Adrenal gland (tissue), 12 donors: ENCODE data around the gene KMT2C. TPM values are rescaled to one million over a fixed set of nuclear protein-coding genes. Genes with fewer than 3 reads are reported as not detected.

ENCODE experiments used
- DNase-seq, 7 donors: peaks; one replicate each; pipeline ENCODE4 v3.0.0-alpha.2; 2019 to 2020
- H3K27ac ChIP-seq, 5 donors: fragments of 200-600 bp; sonication (generic) in 4 of 5; 1 replicate in 3 of 5; 2 replicates in 2 of 5; pipeline versions ENCODE4 v1.5.1 to v1.8.0; 2016 to 2020; ENCODE audit warnings: mild to moderate bottlenecking in 1 of 5
- H3K27me3 ChIP-seq: fragments of 200-600 bp; 2 replicates; pipeline ENCODE4 v1.8.0; 2021
- H3K36me3 ChIP-seq, 2 donors: fragments of 200-600 bp; replicated peaks in 1 of 2; 1 replicate in 1 of 2; 2 replicates in 1 of 2; pipeline versions ENCODE4 v1.5.1 to v1.8.0; 2018 to 2022
- H3K4me1 ChIP-seq, 2 donors: fragments of 200-600 bp; replicated peaks in 1 of 2; 1 replicate in 1 of 2; 2 replicates in 1 of 2; pipeline versions ENCODE4 v1.5.1 to v1.8.0; 2018 to 2021
- H3K4me3 ChIP-seq, 4 donors: fragments of 200-600 bp; sonication (generic) in 3 of 4; one replicate each; pipeline ENCODE4 v1.5.1; 2016 to 2018
- H3K9me3 ChIP-seq, 3 donors: fragments of 200-600 bp; sonication (generic) in 1 of 3; replicated peaks in 1 of 3; 1 replicate in 2 of 3; 2 replicates in 1 of 3; pipeline versions ENCODE4 v1.5.1 to v1.8.0; 2016 to 2021
- POLR2A ChIP-seq, 2 donors: fragments of 450-650 bp; IDR thresholded peaks; one replicate each; pipeline ENCODE4 v1.6.1; 2017; ENCODE audit warnings: antibody characterized with exemption in 2 of 2, mild to moderate bottlenecking in 2 of 2, moderate library complexity in 1 of 2
- WGBS, 4 donors: extraction: QIAGEN DNeasy Blood & Tissue Kit in 2 of 4; methylation state at CpG; one replicate each; pipeline versions ENCODE4 v1.1.5 to v1.1.7; 2013 to 2017; 5-methylcytosine and 5-hydroxymethylcytosine counted together
- intact Hi-C, 2 donors: fragments of 100-400 bp; cut with DNase I; formaldehyde crosslinking; loops; one replicate each; pipeline versions ENCODE4 v1.14.1 to v1.15.0; 2022 to 2023
- polyA plus RNA-seq, 3 donors: library from polyadenylated mRNA; stranded (reverse); fragments of 200-250 nt in 2 of 3; fragments of 350-450 nt in 1 of 3; fragmentation: Illumina TruSeq in 1 of 3; extraction: RNeasy Lipid Tissue Mini Kit (QIAGEN cat#74804) in 1 of 3; gene quantifications; one replicate each; pipeline ENCODE4 v1.2.3, GENCODE V29; 2013 to 2014
- total RNA-seq, 9 donors: library from RNA; depleted of rRNA in 4 of 9; stranded (reverse); fragments of >200 nt in 4 of 9; fragments of 120-200 nt in 1 of 9; fragmentation: NEBNext Ultra II Directional in 1 of 9; extraction: Animal tissue kit (Norgen Biotek cat#: 25700) in 1 of 9; gene quantifications; one replicate each; pipeline versions ENCODE4 v1.1.0 to v1.2.4, GENCODE V29; 2013 to 2023
- TF ChIP-seq, protein P1 (sequence below), 6 experiments: fragments of 450-650 bp in 4 of 6; fragments of 200-600 bp in 2 of 6; sonication (generic) in 1 of 6; IDR thresholded peaks; 1 replicate in 5 of 6; 2 replicates in 1 of 6; pipeline versions ENCODE4 v1.5.1 to v1.8.0; 2016 to 2021; ENCODE audit warnings: antibody characterized with exemption in 6 of 6, mild to moderate bottlenecking in 2 of 6, moderate library complexity in 1 of 6
- donor health status: healthy with polysubstance abuse.
- donor health status: Bipolar disorder and iron deficiency.
- donor health status: DM: yes; HTN: yes; CAD: no.
- donor health status: DM: no; HTN: no; CAD: no.
- donor health status: DM: no; HTN: no; CAD: no.
- donor health status: DM: yes; HTN: yes; CAD: no.

KMT2C gene
- total and polyA plus RNA-seq, 12 donors: 6.9 to 105 (median 55.6) TPM

DNA sequence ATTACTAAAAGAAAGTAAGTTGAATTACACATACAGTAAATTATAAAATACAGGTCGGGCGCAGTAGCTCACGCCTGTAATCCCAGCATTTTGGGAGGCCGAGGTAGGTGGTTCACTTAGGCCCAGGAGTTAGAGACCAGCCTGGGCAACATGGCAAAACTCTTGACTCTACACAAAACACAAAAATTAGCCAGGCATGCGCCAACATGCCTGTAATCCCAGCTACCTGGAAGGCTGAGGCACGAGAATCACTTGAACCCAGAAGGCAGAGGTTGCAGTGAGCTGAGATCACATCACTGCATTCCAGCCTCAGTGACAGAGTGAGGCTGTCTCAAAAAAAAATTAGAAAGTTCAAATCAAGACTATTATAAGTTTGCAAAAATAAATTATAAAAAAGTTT, 235.4 kb downstream of the KMT2C start:
- 93 to 97% (median 97%) methylated on average over 6 of the region's 6 CpGs for WGBS, 4 donors
- intact Hi-C loops: no loop called here
- DNase-seq: no peak
- Histone ChIP-seq H3K9me3 (no peaks in the 10 kb centered on the region), H3K27ac (no peak overlapping the region), H3K36me3 (peaks cover 0 to 17% of the 10 kb centered on the region in 2 donors), H3K27me3 (no peaks in the 10 kb centered on the region), H3K4me3 (no peak overlapping the region), H3K4me1 (peaks cover 0 to 8% of the 10 kb centered on the region in 2 donors)
- no peak for TF ChIP-seq POLR2A (IDR thresholded peaks at IDR 0.05)

DNA sequence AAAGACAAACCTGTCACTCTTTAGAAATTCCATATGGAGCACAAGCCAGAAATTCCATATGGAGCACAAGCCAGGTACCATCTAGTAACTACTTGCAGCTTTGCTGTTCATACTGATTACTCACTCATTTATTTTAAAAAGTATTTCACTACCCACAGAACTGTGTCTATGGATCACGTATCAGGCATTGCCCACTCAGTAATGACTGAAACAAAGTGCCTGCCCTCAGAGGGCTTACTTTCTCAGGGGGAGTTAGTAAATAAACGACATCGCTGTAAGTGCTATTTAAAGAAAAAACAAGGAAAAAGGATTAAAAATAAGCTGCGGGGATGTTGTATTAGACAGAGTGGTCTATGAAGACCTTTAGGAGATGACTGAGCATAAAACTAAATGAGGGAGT, 239.4 kb downstream of the KMT2C start:
- intact Hi-C loops: no loop called here
- Histone ChIP-seq H3K27me3 (no peaks in the 10 kb centered on the region), H3K4me1 (no peaks in the 10 kb centered on the region), H3K9me3 (no peaks in the 10 kb centered on the region), H3K27ac (no peak overlapping the region), H3K36me3 (peaks cover 0 to 36% of the 10 kb centered on the region in 2 donors), H3K4me3 (no peak overlapping the region)
- no peak for DNase-seq
- TF ChIP-seq POLR2A (IDR thresholded peaks at IDR 0.05): no peak
- TF ChIP-seq, protein P1, sequence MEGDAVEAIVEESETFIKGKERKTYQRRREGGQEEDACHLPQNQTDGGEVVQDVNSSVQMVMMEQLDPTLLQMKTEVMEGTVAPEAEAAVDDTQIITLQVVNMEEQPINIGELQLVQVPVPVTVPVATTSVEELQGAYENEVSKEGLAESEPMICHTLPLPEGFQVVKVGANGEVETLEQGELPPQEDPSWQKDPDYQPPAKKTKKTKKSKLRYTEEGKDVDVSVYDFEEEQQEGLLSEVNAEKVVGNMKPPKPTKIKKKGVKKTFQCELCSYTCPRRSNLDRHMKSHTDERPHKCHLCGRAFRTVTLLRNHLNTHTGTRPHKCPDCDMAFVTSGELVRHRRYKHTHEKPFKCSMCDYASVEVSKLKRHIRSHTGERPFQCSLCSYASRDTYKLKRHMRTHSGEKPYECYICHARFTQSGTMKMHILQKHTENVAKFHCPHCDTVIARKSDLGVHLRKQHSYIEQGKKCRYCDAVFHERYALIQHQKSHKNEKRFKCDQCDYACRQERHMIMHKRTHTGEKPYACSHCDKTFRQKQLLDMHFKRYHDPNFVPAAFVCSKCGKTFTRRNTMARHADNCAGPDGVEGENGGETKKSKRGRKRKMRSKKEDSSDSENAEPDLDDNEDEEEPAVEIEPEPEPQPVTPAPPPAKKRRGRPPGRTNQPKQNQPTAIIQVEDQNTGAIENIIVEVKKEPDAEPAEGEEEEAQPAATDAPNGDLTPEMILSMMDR (IDR thresholded peaks at IDR 0.05): no peak
- whole genome bisulfite sequencing, 4 donors: 95 to 97% (median 97%) methylated on average over 4 of the region's 4 CpGs

DNA sequence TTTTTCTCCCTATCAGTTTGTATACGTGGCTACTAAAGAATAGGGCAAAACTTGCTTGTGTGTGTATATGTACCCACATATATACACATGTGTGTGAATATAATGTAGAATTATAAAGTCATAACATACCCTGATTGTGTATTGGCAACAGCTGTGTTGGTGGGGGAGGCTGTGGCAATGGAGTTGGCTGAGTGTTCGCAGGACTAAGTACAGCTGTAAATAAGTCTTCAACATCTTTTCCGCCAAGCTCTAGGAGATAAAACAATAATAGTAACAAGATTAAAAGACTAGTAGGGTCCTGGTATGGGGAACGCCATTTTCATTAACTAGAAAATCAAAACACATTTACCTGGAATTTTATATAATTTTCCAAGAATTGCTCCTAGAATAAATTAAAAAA, 241.9 kb downstream of the KMT2C start:
- no peak for DNase-seq
- peaks cover 0 to 36% of the 10 kb centered on the region in 2 donors for H3K36me3 ChIP-seq
- no peaks in the 10 kb centered on the region for H3K27me3 ChIP-seq
- H3K4me3 ChIP-seq: no peak overlapping the region
- no peak overlapping the region for H3K27ac ChIP-seq
- 94 to 97% (median 95%) methylated on average over 4 of the region's 4 CpGs for whole genome bisulfite sequencing, 4 donors
- TF ChIP-seq POLR2A (IDR thresholded peaks at IDR 0.05): no peak
- TF ChIP-seq, protein P1 (IDR thresholded peaks at IDR 0.05): no peak
- intact Hi-C loops: no loop called here
- no peaks in the 10 kb centered on the region for H3K4me1 ChIP-seq
- H3K9me3 ChIP-seq: no peaks in the 10 kb centered on the region

DNA sequence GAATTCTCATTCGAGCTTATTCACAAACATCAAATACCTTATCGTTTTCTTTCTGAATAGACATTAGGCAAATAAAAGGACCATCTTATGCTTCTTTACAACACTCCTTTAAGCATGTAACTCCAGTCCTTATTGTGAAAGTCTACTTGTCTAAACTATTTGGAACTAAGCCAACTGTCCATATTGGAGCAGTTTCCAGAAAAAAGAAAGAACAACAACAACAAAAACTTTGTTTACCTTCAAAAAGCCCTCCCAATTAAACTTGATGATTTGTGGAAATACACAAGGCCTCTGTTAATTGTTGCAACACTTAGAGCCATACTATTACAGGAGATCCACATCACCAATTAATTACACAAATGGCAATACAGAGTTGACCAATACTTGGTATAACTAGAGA, 246.7 kb downstream of the KMT2C start:
- TF ChIP-seq, protein P1 (IDR thresholded peaks at IDR 0.05): no peak
- TF ChIP-seq POLR2A (IDR thresholded peaks at IDR 0.05): no peak
- DNase-seq: no peak
- 65 to 95% (median 94%) methylated on average over 2 of the region's 2 CpGs for WGBS, 4 donors
- no peaks in the 10 kb centered on the region for H3K4me1 ChIP-seq
- H3K27me3 ChIP-seq: no peaks in the 10 kb centered on the region
- intact Hi-C loops: no loop called here
- H3K4me3 ChIP-seq: no peak overlapping the region
- H3K27ac ChIP-seq: no peak overlapping the region
- no peaks in the 10 kb centered on the region for H3K9me3 ChIP-seq
- H3K36me3 ChIP-seq: peaks cover 0 to 38% of the 10 kb centered on the region in 2 donors

DNA sequence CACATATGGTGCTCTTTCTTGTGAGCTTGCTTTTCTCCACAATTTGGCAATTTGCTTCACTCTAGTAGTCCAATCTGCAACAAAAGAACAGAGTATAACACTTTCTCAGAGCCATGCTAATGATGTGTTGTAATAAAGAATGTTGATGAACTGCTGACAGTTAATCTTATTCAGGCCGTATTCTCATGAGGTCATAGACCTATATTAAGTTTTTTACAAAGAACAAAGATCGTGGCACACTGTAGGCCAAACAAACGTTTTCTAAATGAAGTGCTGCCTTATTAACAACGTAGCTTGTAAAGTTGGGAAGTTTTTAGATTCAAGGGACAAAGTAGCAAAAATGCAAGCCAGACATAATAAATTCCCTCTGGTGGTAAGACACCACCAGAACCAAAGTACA, 250.2 kb downstream of the KMT2C start:
- Histone ChIP-seq H3K4me1 (no peaks in the 10 kb centered on the region), H3K4me3 (no peak overlapping the region), H3K27ac (no peak overlapping the region), H3K27me3 (no peaks in the 10 kb centered on the region), H3K9me3 (no peaks in the 10 kb centered on the region), H3K36me3 (peaks cover 0 to 39% of the 10 kb centered on the region in 2 donors)
- TF ChIP-seq, protein P1 (IDR thresholded peaks at IDR 0.05): no peak
- no peak for TF ChIP-seq POLR2A (IDR thresholded peaks at IDR 0.05)
- DNase-seq: no peak
- 64 to 83% (median 68%) methylated on average over 4 of the region's 4 CpGs for WGBS, 4 donors
- intact Hi-C loops: no loop called here
